GM18498 (cell line): ENCODE data around the gene NT5M.

Experiments used
- ATAC-seq: cut with Tn5 transposase; IDR thresholded peaks from one replicate; pipeline ENCODE4 v1.9.1; 2021; ENCODE audit warnings: mild to moderate bottlenecking, moderate library complexity; ENCODE audit not compliant: unreplicated experiment

Gene NT5M

DNA sequence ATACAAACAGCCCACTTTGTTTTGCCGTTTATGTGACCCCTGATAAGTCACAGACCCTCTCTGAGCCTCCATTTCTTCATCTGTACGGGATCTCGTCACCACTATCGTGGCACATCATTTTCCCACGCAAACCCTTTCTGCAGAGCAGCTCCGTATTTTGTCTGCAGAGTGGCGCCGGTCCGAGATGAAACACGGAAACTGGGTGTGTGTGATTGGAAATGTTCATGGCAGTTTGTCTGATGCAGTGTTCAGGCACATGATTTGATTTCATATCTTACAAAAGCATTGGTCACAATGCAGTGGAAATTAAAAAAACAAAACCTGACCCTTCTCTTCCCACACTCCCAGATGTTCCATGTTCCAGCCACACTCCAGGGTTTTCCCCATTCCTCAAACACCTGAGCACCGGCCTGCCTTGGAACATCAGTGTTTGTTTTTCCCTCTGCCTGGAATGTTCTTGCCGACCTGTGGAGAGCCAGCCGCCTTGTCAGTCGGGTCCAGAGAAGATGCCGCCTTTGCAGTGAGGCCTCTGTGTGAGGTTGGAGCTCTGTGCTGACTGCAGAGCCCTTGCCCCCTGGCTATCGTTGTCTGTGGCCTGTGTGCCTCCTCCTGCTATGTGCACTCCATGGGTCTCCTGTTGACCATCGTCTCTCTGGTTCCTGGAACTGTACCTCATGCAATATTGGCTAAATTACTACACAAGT, 39.2 kb downstream of the NT5M start:
- no peak for ATAC-seq

GRCh38 chr17:17343160-17343735, 40.1 kb downstream of the NT5M start:
- no peak for ATAC-seq

DNA sequence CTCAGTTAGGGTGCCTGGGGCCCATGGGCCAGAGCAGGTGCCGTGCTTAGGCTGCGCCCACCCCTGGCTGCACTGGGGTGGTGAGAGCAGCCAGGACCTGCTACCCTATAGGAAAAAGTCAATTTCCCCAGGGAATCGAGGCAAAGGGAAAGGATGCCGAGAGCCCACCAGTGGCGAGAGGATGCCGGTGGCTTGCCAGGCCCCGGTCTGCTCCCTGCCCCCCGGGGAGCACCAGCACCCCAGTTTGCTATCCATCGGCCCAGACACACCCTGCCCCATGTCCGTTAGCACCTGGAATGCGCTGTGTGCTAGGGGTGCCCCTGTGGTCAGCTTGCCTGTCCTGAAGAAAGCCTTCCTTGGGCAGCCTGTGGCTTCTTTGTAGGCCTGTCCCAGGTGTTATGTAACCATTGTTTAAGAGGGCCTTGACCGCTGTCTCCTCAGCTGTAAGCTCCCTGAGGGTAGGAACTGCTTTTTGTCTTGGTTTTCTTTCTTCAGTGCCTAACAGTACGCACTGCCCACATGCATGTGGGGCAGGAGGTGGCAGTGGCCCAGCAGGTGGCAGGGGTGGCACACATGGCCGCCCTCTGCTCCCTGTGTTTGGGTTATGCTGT, 40.8 kb downstream of the NT5M start:
- ATAC-seq, result no peak

DNA sequence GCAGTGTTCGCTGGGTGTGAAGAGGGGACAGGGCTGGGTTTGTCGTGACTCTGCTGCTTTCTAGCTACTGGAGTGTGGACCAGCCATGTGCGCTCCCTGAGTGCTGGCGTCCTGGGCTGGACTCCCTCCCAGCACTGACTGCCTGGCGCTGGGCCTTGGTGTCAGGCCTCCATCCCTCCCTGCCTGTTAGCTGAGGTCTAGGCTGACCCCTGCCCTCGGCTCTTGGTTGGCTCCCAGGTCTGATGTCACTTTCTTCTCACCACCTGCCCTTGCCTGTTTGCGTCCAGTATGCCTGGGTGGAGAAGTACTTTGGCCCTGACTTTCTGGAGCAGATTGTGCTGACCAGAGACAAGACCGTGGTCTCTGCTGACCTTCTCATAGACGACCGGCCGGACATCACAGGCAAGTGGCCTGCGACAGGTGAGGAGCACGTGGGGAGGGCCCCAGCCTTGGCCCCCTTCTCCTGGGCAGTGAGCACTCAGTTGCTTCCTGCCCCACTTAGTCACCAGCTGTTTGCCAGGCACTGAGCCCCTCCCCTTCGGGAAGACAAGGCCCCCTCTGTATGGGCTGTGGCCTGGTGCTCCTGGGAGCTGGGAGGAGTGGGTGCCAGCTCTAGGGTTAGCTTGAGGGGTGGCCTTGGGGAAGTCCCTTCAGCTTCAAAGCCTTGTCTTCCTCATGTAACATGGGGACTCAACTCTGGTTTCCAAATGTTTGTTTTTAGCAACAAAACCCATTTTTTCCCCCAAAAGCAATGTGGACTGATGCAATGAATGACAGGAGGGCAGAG, 41.5 kb downstream of the NT5M start:
- ATAC-seq, result no peak

- no peak for ATAC-seq
Measured at GRCh38 chr17:17345294-17345597, 42.1 kb downstream of the NT5M start.

DNA sequence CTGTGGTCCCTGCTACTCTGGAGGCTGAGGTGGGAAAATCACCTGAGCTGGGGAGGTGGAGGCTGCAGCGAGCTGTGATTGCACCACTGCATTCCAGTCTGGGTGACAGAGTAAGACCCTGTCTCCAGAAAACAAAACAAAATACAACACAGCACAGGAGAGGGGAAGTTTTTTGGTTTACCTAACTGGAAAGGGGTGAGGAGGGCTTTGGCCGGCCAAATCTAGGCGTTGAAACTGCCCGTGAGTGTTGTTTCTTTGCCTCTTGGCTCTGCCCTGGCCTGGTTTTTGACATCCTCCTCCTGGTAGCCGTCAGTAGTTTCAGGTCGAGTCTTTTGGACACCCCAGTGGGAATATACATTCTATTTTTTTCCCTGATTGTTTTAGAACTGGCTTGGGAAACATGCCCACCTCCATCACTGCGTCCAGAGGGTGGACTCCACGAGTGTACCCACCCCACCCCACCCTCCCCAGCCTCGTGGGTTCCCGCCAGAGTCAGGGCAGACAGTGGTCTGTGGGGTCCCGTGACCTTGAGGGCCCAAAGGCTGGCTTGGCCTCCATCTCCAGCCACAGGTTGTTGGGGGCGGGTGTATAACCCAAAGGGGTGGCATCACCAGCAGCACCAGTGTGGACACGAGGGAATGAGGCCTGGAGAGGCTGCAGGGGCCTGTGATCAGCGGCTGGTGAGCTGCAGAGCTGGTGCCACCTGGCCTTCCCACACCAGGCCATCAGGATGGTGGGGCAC, 42.7 kb downstream of the NT5M start:
- ATAC-seq, result no peak

GRCh38 chr17:17346428-17347233, 43.5 kb downstream of the NT5M start:
- no peak for ATAC-seq

GRCh38 chr17:17347234-17347955, 44.2 kb downstream of the NT5M start:
- no peak for ATAC-seq

DNA sequence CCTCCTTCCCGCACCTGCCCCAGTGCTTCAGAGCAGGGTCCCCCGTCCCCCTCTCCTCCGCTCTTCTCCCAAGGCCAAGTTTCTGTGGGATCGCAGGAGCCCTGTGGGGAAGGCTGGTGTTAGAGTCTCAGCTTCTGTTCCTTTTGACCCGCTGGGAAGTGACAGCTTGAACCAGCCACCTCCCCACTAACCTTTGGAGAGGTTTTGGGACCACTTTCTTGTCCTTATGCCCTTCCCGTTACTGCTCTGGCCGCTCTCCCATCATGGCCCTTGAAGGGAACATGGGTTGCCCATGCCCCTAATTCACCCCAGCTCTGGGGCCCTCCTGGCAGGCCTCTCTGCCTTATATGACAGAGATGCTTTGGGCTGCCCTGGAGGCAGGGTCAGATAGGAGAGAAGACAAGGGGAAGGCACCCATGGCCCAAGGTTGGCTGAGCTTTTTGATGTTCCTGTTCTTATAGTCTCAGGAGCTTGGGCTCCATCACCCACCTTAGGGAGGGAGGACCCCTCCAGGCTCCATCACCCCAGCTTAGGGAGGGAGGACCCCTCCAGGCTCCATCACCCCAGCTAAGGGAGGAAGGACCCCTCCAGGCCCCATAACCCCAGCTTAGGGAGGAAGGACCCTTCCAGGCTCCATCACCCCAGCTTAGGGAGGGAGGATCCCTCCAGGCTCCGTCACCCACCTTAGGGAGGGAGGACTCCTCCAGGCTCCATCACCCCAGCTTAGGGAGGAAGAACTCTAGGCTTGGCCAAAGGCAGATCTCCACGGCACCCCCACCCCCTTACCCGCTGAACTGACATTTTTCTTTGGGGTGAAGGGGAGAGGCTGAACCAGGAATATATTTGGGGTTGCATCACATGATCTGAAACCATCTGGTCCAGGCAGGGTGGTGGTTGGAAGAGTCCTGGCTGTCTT, 45.0 kb downstream of the NT5M start:
- ATAC-seq, result no peak

DNA sequence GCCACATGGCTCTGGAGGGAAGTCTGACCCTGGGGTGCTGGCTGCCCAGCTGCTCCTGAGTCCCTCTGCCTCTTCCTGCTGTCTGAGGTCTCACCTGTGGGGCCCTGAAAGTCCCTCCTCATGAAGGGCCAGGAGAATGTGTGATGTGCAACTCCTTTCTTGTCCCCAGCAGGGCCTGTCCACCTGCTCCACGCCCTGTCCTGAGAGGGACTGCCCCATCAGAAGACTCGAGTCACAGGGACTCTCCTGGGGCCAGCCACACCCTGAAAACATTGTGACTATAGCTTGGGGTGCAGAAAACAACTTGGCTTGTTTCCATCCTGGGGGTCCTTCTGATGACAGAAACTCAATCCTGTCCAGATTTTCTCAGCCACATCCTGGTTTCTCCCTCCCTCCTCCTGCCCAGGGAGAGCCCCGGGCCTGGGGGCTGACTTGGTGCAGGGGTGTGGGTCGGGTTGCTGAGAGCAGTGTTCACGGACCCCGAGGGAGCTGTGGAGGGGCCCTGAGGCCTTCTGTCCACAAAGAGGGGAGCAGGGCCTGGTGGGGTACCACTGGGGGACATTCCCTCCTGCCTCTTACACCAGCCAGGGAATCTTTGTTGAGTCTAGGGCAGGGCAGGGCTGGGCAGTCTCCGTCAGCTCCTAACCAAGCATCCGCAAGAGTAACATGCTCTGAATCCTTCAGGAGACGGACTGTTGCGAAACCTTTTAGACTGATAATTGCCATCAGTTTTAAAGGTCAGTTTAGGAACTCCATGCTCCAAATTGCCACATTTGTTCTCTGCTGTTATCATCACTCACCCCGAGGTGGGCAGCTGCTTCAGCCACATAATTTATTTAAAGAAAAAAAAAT, 45.9 kb downstream of the NT5M start:
- no peak for ATAC-seq

DNA sequence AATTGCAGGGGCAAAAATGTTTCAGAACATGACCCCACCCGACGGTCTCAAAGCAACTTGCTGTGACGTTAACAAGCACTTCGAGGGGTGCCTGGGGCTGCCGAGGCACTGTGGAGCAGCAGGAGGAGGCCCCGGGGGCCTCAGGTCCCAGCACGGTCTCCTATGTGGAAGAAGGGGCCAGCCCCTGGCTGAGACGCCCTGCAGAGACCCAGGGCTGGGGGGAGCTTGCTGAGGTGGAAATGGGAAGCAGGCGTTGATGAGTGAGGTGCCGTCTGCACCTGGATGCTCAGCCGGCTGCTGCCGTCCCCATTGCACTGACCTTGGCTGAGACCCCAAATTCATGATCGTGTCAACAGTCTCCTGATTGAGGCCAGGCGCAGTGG, 46.5 kb downstream of the NT5M start:
- no peak for ATAC-seq

GRCh38 chr17:17350491-17351355, 47.5 kb downstream of the NT5M start:
- no peak for ATAC-seq

- no peak for ATAC-seq
Measured at GRCh38 chr17:17351356-17351891, 48.3 kb downstream of the NT5M start.

GRCh38 chr17:17351901-17352781, 49.0 kb downstream of the NT5M start:
- ATAC-seq, result no peak

- no peak for ATAC-seq
Measured at GRCh38 chr17:17352836-17353624, 49.9 kb downstream of the NT5M start.
